WERI-Rb-1 (cell line): ENCODE measurements around the gene LSAMP.

Experiments
- DNase-seq: peaks from one replicate; pipeline ENCODE4 v3.0.0-alpha.2; 2020
- H3K27ac ChIP-seq: fragments of 250-450 bp; sonication (Bioruptor Pico); 2 replicates; pipeline ENCODE4 v1.5.1; 2020; ENCODE audit warnings: mild to moderate bottlenecking, moderate library complexity
- H3K27me3 ChIP-seq: fragments of 250-450 bp; sonication (Bioruptor Pico); 2 replicates; pipeline ENCODE4 v1.5.1; 2021; ENCODE audit warnings: mild to moderate bottlenecking, low read depth, moderate library complexity; ENCODE audit not compliant: insufficient read depth, severe bottlenecking
- H3K36me3 ChIP-seq: fragments of 250-450 bp; sonication (Bioruptor Pico); 2 replicates; pipeline ENCODE4 v1.5.1; 2020; ENCODE audit warnings: mild to moderate bottlenecking, moderate library complexity
- H3K4me3 ChIP-seq: 2 replicates; pipeline ENCODE4 v1.5.1; 2011; ENCODE audit warnings: low read depth, mild to moderate bottlenecking, control low read depth, low read length
- H3K9me3 ChIP-seq: fragments of 250-450 bp; sonication (Bioruptor Pico); 2 replicates; pipeline ENCODE4 v1.5.1; 2021; ENCODE audit warnings: mild to moderate bottlenecking, moderate library complexity; ENCODE audit not compliant: severe bottlenecking
- CTCF ChIP-seq: IDR thresholded peaks from 2 replicates; pipeline ENCODE4 v1.5.1; 2011; ENCODE audit warnings: low read depth, mild to moderate bottlenecking, control low read depth, inconsistent platforms, low read length

LSAMP gene

GRCh38 chr3:116039651-116039985, 405.7 kb downstream of the LSAMP start:
- Histone ChIP-seq H3K4me3 (no peak overlapping the region), H3K36me3 (no peaks in the 10 kb centered on the region), H3K27ac (no peak overlapping the region), H3K9me3 (no peaks in the 10 kb centered on the region), H3K27me3 (peaks cover 16% of the 10 kb centered on the region)
- DNase-seq, result no peak
- no peak for TF ChIP-seq CTCF

GRCh38 chr3:116038968-116039650, 406.2 kb downstream of the LSAMP start:
- H3K27ac ChIP-seq, result no peak overlapping the region
- H3K36me3 ChIP-seq, result no peaks in the 10 kb centered on the region
- peaks cover 16% of the 10 kb centered on the region for H3K27me3 ChIP-seq
- no peak for DNase-seq
- no peak for TF ChIP-seq CTCF
- H3K4me3 ChIP-seq, result no peak overlapping the region
- no peaks in the 10 kb centered on the region for H3K9me3 ChIP-seq

GRCh38 chr3:116037954-116038911, 407.1 kb downstream of the LSAMP start:
- DNase-seq, result no peak
- no peak for TF ChIP-seq CTCF
- no peak overlapping the region for H3K27ac ChIP-seq
- no peak overlapping the region for H3K4me3 ChIP-seq
- H3K9me3 ChIP-seq, result no peaks in the 10 kb centered on the region
- H3K27me3 ChIP-seq, result peaks cover 18% of the 10 kb centered on the region
- H3K36me3 ChIP-seq, result no peaks in the 10 kb centered on the region

- H3K36me3 ChIP-seq, result no peaks in the 10 kb centered on the region
- H3K27me3 ChIP-seq, result peaks cover 14% of the 10 kb centered on the region
- no peak for DNase-seq
- TF ChIP-seq CTCF, result no peak
- H3K27ac ChIP-seq, result no peak overlapping the region
- no peak overlapping the region for H3K4me3 ChIP-seq
- no peaks in the 10 kb centered on the region for H3K9me3 ChIP-seq
These were observed 409.9 kb downstream of the LSAMP start for GRCh38 chr3:116035429-116035828.

GRCh38 chr3:116034794-116035193, 410.5 kb downstream of the LSAMP start:
- H3K36me3 ChIP-seq, result no peaks in the 10 kb centered on the region
- TF ChIP-seq CTCF, result no peak
- no peak overlapping the region for H3K27ac ChIP-seq
- peaks cover 16% of the 10 kb centered on the region for H3K27me3 ChIP-seq
- no peak for DNase-seq
- no peak overlapping the region for H3K4me3 ChIP-seq
- no peaks in the 10 kb centered on the region for H3K9me3 ChIP-seq
